ENCODE results near the gene ETS2.

DNA sequence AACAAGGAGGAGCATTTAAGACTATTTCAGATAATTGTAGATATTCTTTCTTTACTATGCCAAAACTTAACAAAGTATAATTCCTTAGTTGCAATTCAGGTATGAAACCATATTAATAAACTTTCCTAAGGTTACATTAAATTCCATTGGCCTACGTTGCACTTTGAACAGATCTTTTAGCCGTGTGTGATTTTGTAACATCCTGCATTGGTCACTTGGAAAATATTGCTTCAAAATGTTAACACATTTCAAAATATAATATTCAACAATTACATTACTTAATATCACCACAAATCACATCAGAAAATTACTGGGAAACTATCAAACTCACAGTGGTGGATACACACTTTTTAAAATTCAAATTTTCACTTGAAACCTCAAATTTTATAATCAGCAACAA, 20.2 kb downstream of the ETS2 start:
- TF ChIP-seq, protein P1, sequence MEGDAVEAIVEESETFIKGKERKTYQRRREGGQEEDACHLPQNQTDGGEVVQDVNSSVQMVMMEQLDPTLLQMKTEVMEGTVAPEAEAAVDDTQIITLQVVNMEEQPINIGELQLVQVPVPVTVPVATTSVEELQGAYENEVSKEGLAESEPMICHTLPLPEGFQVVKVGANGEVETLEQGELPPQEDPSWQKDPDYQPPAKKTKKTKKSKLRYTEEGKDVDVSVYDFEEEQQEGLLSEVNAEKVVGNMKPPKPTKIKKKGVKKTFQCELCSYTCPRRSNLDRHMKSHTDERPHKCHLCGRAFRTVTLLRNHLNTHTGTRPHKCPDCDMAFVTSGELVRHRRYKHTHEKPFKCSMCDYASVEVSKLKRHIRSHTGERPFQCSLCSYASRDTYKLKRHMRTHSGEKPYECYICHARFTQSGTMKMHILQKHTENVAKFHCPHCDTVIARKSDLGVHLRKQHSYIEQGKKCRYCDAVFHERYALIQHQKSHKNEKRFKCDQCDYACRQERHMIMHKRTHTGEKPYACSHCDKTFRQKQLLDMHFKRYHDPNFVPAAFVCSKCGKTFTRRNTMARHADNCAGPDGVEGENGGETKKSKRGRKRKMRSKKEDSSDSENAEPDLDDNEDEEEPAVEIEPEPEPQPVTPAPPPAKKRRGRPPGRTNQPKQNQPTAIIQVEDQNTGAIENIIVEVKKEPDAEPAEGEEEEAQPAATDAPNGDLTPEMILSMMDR (IDR thresholded peaks at IDR 0.05), result no peak
- TF ChIP-seq POLR2A (IDR thresholded peaks at IDR 0.05), result no peak

All from lower leg skin (tissue), 3 donors.